ENCODE results near the gene COL1A1. TPM values are rescaled to one million over a fixed set of nuclear protein-coding genes. Genes with fewer than 3 reads are reported as not detected.

The COL1A1 gene
- total RNA-seq, 1 experiment from 2014 or later = 20.7 TPM

DNA sequence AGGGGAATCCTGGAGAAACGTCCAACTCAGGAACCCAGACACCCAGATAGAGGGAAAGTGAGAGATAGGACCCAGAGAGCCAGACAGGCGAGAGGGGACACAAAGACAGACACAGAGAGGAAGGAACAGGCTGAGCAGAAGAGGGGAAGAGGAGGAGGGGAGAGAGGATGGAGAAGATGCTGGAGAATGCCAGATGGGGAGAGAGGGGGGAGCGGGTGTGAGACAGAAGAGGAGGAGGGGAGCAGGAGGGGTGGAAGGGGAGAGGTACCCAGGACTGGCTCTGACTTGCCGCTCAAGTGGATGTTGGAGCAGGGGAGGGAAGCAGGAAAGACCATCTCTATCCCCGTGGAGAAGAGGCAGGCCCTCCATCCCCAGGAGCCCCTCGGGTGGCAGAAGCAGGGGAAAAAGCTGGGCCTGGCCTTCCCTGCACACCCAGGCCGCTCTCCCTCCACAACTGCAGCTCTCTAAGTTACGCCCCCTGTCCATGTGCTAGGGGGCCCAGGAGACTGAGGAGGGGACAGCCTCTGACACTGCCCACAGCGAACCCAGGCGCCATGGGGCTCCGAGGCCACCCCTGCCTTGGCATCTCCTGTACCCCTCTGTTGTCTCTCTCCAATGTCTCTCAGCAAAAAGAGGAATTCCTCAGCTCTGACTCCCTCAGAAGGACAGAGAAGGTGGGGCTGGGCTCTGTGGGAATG lies 55.8 kb downstream of the COL1A1 start:
- POLR2A ChIA-PET (ENCODE audit: unreplicated experiment) = interaction anchor here (0.5 to 0.6 kb wide), 4 partner anchors 10 to 259 kb away, joined by 3 to 6 read pairs (median 5); no protein-coding TSS in a partner anchor

DNA sequence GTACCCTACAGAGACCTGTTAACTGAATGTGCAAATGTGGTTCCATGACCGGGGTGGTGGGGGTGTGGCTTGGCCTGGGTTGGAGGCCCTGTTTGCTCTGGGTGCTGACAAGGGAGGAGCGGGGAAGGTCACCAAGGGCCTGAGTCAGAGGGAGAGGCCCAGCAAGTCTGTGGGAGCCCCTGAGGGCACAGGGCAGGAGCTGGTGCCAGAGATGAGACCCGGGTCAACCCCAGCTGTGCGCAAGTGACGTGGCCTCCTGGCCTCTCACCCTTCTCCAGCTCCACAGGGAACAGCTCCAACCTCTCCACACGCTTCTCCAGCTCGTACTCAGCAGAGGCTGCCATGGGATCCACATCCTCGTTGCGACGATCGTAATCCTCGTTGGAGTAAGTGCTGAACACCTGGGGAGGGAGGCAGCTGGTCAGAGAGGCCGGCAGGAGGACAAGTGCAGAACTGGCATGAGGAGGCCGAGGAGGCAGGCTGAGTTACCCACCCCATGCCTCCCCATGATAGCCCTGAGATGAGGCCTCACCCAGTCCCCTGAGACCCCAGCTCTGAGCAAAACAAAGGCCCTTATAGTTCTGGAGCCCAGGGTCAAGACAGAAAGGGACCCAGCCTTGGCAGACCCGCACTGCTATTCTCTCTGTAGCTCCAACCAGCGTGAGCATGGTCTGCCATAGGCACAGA lies 56.4 kb downstream of the COL1A1 start:
- DNase-seq = peak; percentile 83 to 85
- peak overlapping the region; percentile 95 for H3K4me2 ChIP-seq
- peaks cover 48% of the 10 kb centered on the region for H3K4me1 ChIP-seq (replicated peaks; ENCODE audit: insufficient read depth)
- H3K9me3 ChIP-seq (ENCODE audit: insufficient read depth, low read depth) = no peaks in the 10 kb centered on the region
- BruUV-seq (replicated peaks) = no TSS peak
- ChIA-PET CTCF (interaction anchor here (0.6 kb wide), 1 partner anchor 144 kb away, joined by 5 read pairs; no protein-coding TSS in a partner anchor), POLR2A (ENCODE audit: unreplicated experiment) (interaction anchor here (0.5 to 0.6 kb wide), 3 partner anchors 17 to 258 kb away, joined by 3 to 6 read pairs (median 6); no protein-coding TSS in a partner anchor)
- H3K4me3 ChIP-seq = no peak overlapping the region
- peaks cover 29% of the 10 kb centered on the region; the same call in 1 of the 2 replicates for H3K36me3 ChIP-seq (ENCODE audit: low read depth)
- H2AFZ ChIP-seq = no peak overlapping the region
- no peak overlapping the region for H3K27ac ChIP-seq
- no peak for TF ChIP-seq EZH2 (IDR thresholded peaks at IDR 0.05; ENCODE audit: low read depth)
- TF ChIP-seq, protein P1, sequence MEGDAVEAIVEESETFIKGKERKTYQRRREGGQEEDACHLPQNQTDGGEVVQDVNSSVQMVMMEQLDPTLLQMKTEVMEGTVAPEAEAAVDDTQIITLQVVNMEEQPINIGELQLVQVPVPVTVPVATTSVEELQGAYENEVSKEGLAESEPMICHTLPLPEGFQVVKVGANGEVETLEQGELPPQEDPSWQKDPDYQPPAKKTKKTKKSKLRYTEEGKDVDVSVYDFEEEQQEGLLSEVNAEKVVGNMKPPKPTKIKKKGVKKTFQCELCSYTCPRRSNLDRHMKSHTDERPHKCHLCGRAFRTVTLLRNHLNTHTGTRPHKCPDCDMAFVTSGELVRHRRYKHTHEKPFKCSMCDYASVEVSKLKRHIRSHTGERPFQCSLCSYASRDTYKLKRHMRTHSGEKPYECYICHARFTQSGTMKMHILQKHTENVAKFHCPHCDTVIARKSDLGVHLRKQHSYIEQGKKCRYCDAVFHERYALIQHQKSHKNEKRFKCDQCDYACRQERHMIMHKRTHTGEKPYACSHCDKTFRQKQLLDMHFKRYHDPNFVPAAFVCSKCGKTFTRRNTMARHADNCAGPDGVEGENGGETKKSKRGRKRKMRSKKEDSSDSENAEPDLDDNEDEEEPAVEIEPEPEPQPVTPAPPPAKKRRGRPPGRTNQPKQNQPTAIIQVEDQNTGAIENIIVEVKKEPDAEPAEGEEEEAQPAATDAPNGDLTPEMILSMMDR (conservative IDR thresholded peaks at IDR 0.05) = no peak
- no peaks in the 10 kb centered on the region for H3K27me3 ChIP-seq (ENCODE audit: insufficient read depth, low read depth)
- H3K79me2 ChIP-seq (ENCODE audit: low read depth) = peaks cover 49% of the 10 kb centered on the region
- no peaks in the 10 kb centered on the region for H3K9me2 ChIP-seq (ENCODE audit: insufficient read depth)
- peaks cover 25% of the 10 kb centered on the region for H3F3A ChIP-seq (ENCODE audit: insufficient read depth, low read depth)
- H4K20me1 ChIP-seq (ENCODE audit: insufficient read depth) = peaks cover 61% of the 10 kb centered on the region
- intact Hi-C loops (cut with micrococcal nuclease; ENCODE audit: unreplicated experiment) = loop anchor here (2.0 kb wide), 1 partner anchor 50 kb away; the partner anchor contains the start of gene PDK2

More for the DNA sequence above, 55.8 kb downstream of the COL1A1 start:
- no peak for DNase-seq
- intact Hi-C loops (cut with micrococcal nuclease; ENCODE audit: unreplicated experiment) = loop anchor here (2.0 kb wide), 1 partner anchor 51 kb away; the partner anchor contains the start of gene PDK2
- H4K20me1 ChIP-seq (ENCODE audit: insufficient read depth) = peaks cover 58% of the 10 kb centered on the region
- no TSS peak for BruUV-seq (replicated peaks)
- H3K27me3 ChIP-seq (ENCODE audit: insufficient read depth, low read depth) = no peaks in the 10 kb centered on the region
- H2AFZ ChIP-seq = no peak overlapping the region
- H3K9me3 ChIP-seq (ENCODE audit: insufficient read depth, low read depth) = no peaks in the 10 kb centered on the region
- peaks cover 48% of the 10 kb centered on the region for H3K4me1 ChIP-seq (replicated peaks; ENCODE audit: insufficient read depth)
- no peaks in the 10 kb centered on the region for H3K9me2 ChIP-seq (ENCODE audit: insufficient read depth)
- peaks cover 25% of the 10 kb centered on the region for H3F3A ChIP-seq (ENCODE audit: insufficient read depth, low read depth)
- peak overlapping the region; percentile 95 for H3K4me2 ChIP-seq
- H3K36me3 ChIP-seq (ENCODE audit: low read depth) = peaks cover 29% of the 10 kb centered on the region; the same call in 1 of the 2 replicates
- CTCF ChIA-PET = interaction anchor here (0.6 kb wide), 1 partner anchor 143 kb away, joined by 5 read pairs; no protein-coding TSS in a partner anchor
- no peak for TF ChIP-seq EZH2 (IDR thresholded peaks at IDR 0.05; ENCODE audit: low read depth)
- TF ChIP-seq, protein P1 (conservative IDR thresholded peaks at IDR 0.05) = no peak
- no peak overlapping the region for H3K27ac ChIP-seq
- H3K79me2 ChIP-seq (ENCODE audit: low read depth) = peaks cover 56% of the 10 kb centered on the region
- H3K4me3 ChIP-seq = no peak overlapping the region

DNA sequence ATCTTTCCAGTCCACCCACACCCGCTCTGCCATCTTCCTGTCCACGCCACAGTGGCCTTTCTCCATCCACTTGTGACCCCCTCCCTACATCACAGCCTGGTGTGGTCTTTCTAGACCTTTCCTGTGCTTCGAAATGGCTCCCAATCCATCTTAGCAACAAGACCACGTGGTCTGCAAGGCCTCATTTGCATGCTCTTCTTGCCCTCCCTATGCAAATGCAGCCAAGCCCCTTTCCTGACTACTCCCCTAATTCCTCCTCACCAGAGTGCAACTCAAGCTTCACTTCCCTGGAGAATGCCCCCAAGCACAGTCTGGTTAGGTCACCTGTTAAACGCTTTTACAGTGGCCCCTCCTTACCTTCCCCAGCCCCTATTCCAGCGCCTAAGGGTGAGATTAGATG lies 57.1 kb downstream of the COL1A1 start:
- H3K9me3 ChIP-seq (ENCODE audit: insufficient read depth, low read depth) = no peaks in the 10 kb centered on the region
- no peaks in the 10 kb centered on the region for H3K9me2 ChIP-seq (ENCODE audit: insufficient read depth)
- peaks cover 66% of the 10 kb centered on the region for H4K20me1 ChIP-seq (ENCODE audit: insufficient read depth)
- DNase-seq = no peak
- H3K27ac ChIP-seq = no peak overlapping the region
- CTCF ChIA-PET = no interaction called here
- intact Hi-C loops (cut with micrococcal nuclease; ENCODE audit: unreplicated experiment) = loop anchor here (2.0 kb wide), 1 partner anchor 50 kb away; the partner anchor contains the start of gene PDK2
- H2AFZ ChIP-seq = no peak overlapping the region
- no peak for TF ChIP-seq EZH2 (IDR thresholded peaks at IDR 0.05; ENCODE audit: low read depth)
- TF ChIP-seq, protein P1 (conservative IDR thresholded peaks at IDR 0.05) = no peak
- H3F3A ChIP-seq (ENCODE audit: insufficient read depth, low read depth) = peaks cover 25% of the 10 kb centered on the region
- H3K4me3 ChIP-seq = no peak overlapping the region
- peak overlapping the region; percentile 95 for H3K4me2 ChIP-seq
- BruUV-seq (replicated peaks) = no TSS peak
- peaks cover 43% of the 10 kb centered on the region for H3K79me2 ChIP-seq (ENCODE audit: low read depth)
- POLR2A ChIA-PET (ENCODE audit: unreplicated experiment) = no interaction called here
- H3K4me1 ChIP-seq (replicated peaks; ENCODE audit: insufficient read depth) = peaks cover 48% of the 10 kb centered on the region
- peaks cover 33% of the 10 kb centered on the region for H3K36me3 ChIP-seq (ENCODE audit: low read depth)
- no peaks in the 10 kb centered on the region for H3K27me3 ChIP-seq (ENCODE audit: insufficient read depth, low read depth)
